HepG2 (cell line): Measurements from ENCODE around the gene ZNF396. TPM values are rescaled to one million over a fixed set of nuclear protein-coding genes. Genes with fewer than 3 reads are reported as not detected.

Experiments
- DMAP1 ChIP-seq: IDR thresholded peaks from 2 replicates; pipeline ENCODE4 v1.6.1; 2016
- GPN1 ChIP-seq: sonication (generic); formaldehyde crosslinking; IDR thresholded peaks from 2 replicates; pipeline ENCODE4 v1.5.1; 2020; ENCODE audit warnings: missing genetic modification reagents, borderline replicate concordance
- HDAC2 ChIP-seq: sonication (generic); formaldehyde crosslinking; IDR thresholded peaks from 2 replicates; pipeline ENCODE4 v1.4.0; 2020; ENCODE audit warnings: missing genetic modification reagents
- RAD21 ChIP-seq: fragments of 450-650 bp; formaldehyde crosslinking; IDR thresholded peaks from 2 replicates; pipeline ENCODE4 v1.5.0; 2020; ENCODE audit warnings: mild to moderate bottlenecking
- RBM39 ChIP-seq: fragments of 200-400 bp; formaldehyde crosslinking; IDR thresholded peaks from one replicate; pipeline ENCODE4 v1.6.1; 2018; ENCODE audit warnings: antibody characterized with exemption, mild to moderate bottlenecking, low read depth, low read length; ENCODE audit not compliant: poor library complexity, severe bottlenecking
- RERE ChIP-seq: IDR thresholded peaks from 2 replicates; pipeline ENCODE4 v1.6.1; 2016; ENCODE audit warnings: low read depth, missing genetic modification reagents, missing compliant biosample characterization
- RFXAP ChIP-seq: sonication (generic); formaldehyde crosslinking; IDR thresholded peaks from 2 replicates; pipeline ENCODE4 v1.4.0; 2020; ENCODE audit warnings: missing genetic modification reagents, borderline replicate concordance
- THAP11 ChIP-seq: IDR thresholded peaks from 2 replicates; pipeline ENCODE4 v1.6.1; 2016; ENCODE audit warnings: missing biosample characterization, missing genetic modification reagents
- ZNF276 ChIP-seq: sonication (generic); formaldehyde crosslinking; IDR thresholded peaks from 2 replicates; pipeline ENCODE4 v1.4.0; 2020; ENCODE audit warnings: mild to moderate bottlenecking, low read depth, missing genetic modification reagents
- ZNF441 ChIP-seq: sonication (generic); formaldehyde crosslinking; IDR thresholded peaks from 2 replicates; pipeline ENCODE4 v1.7.0; 2021; ENCODE audit warnings: missing genetic modification reagents, borderline replicate concordance
- ZNF646 ChIP-seq: sonication (generic); formaldehyde crosslinking; IDR thresholded peaks from 2 replicates; pipeline ENCODE4 v1.9.0; 2021; ENCODE audit warnings: mild to moderate bottlenecking, missing genetic modification reagents
- polyA plus RNA-seq, 8 experiments: library from polyadenylated mRNA; depleted of rRNA in 3 of 8; stranded (reverse) in 7 of 8; unstranded in 1 of 8; fragments of >200 nt; fragmentation: Illumina TruSeq in 4 of 8; extraction: Trizol in 4 of 8; gene quantifications; 2 replicates each; pipeline versions ENCODE4 v1.2.1 to v1.2.3, GENCODE V29; 2011 to 2016; ENCODE audit warnings: low read depth in 4 of 8, missing spikeins in 1 of 8, mixed read lengths in 1 of 8; ENCODE audit not compliant: insufficient read depth in 1 of 8
- total RNA-seq, 5 experiments: library from RNA; depleted of rRNA; stranded (reverse); fragments of >200 nt; fragmentation: Illumina TruSeq; extraction: Trizol; gene quantifications; 2 replicates each; pipeline ENCODE4 v1.2.3, GENCODE V29; 2016; ENCODE audit warnings: low read depth in 1 of 5

ZNF396 gene
- total and polyA plus RNA-seq, 2 of the 13 experiments (the other 11 are each of a cell fraction or from before 2014, with no cell fraction given) = 0.25 to 0.75 TPM

GRCh38 chr18:35343936-35344735 lies 33.0 kb downstream of the ZNF396 start, which contains the start of gene ZNF24 (continued):
- TF ChIP-seq RBM39 (peak; percentile 93), RFXAP (CRISPR knock-in tag) (peak; percentile 37; the same call in 1 of the 2 replicates), ZNF276 (CRISPR knock-in tag) (peak; percentile 85), RERE (CRISPR knock-in tag) (peak; percentile 25; the same call in 1 of the 2 replicates), GPN1 (no peak), THAP11 (peak; percentile 97), ZNF646 (CRISPR knock-in tag) (no peak), RAD21 (CRISPR knock-in tag) (no peak), HDAC2 (CRISPR knock-in tag) (peak; percentile 74; the same call in 1 of the 2 replicates), DMAP1 (CRISPR knock-in tag) (peak; percentile 76), ZNF441 (CRISPR knock-in tag) (no peak)
